GM12878 (cell line): ENCODE data around the gene KLF15. TPM values are rescaled to one million over a fixed set of nuclear protein-coding genes. Genes with fewer than 3 reads are reported as not detected.

Experiments
- ATAC-seq: fragments of 200-7000 bp; cut with Tn5 transposase; 3 replicates; pipeline ENCODE4 v1.9.1; 2020; ENCODE audit warnings: mild to moderate bottlenecking, moderate library complexity
- BruUV-seq: library from RNA; stranded (reverse); fragments of 400-500 nt; replicated peaks from 2 replicates; lab custom pipeline; 2021; lab: Mats Ljungman, UMichigan
- CTCF ChIA-PET: fragments of 300-600 bp; sonication (Branson Sonifier 250); formaldehyde crosslinking; extraction: SDS; loops from one replicate; lab custom pipeline; 2021; ENCODE audit warnings: inconsistent platforms; lab: Yijun Ruan, JAX
- POLR2A ChIA-PET: fragments of 350-600 bp; formaldehyde crosslinking; extraction: SDS; loops from one replicate; lab custom pipeline; 2021; ENCODE audit warnings: inconsistent platforms; lab: Charles Lee
- RAD21 ChIA-PET: fragments of 300-600 bp; sonication (Branson Sonifier 250); formaldehyde crosslinking; loops from one replicate; lab custom pipeline; 2023; ENCODE audit warnings: antibody characterized with exemption; ENCODE audit not compliant: unreplicated experiment; lab: Charles Lee
- SMC1A ChIA-PET: fragments of 300-600 bp; sonication (Branson Sonifier 250); formaldehyde crosslinking; loops from one replicate; lab custom pipeline; 2023; ENCODE audit not compliant: unreplicated experiment, uncharacterized antibody; lab: Charles Lee
- DNase-seq: peaks from one replicate; pipeline ENCODE4 v3.0.0-alpha.2; 2011; ENCODE audit warnings: low read depth, low spot score
- FAIRE-seq: peaks from 3 replicates; lab custom pipeline; 2011; peaks lifted over from hg19 to GRCh38; lab: Jason Lieb, UNC
- H2AFZ ChIP-seq: 2 replicates; pipeline ENCODE4 v1.6.0; 2011; ENCODE audit warnings: low read depth, low read length, control low read depth; ENCODE audit not compliant: control insufficient read depth
- H3K27ac ChIP-seq: 2 replicates; pipeline ENCODE4 v1.5.1; 2011; ENCODE audit warnings: control low read depth; ENCODE audit not compliant: control insufficient read depth, insufficient read depth
- H3K27me3 ChIP-seq, 2 experiments: replicated peaks in 1 of 2; 2 replicates each; pipeline versions ENCODE4 v1.6.0 to v1.6.1; 2011; ENCODE audit warnings: low read length in 1 of 2; ENCODE audit not compliant: control insufficient read depth in 2 of 2, insufficient read depth in 2 of 2
- H3K36me3 ChIP-seq, 2 experiments: 2 replicates each; pipeline ENCODE4 v1.5.1; 2011; ENCODE audit warnings: low read length in 1 of 2; ENCODE audit not compliant: control insufficient read depth in 2 of 2, insufficient read depth in 2 of 2
- H3K4me1 ChIP-seq: 2 replicates; pipeline ENCODE4 v1.6.1; 2011; ENCODE audit warnings: mild to moderate bottlenecking, low read length, moderate library complexity, mixed read lengths; ENCODE audit not compliant: control insufficient read depth, insufficient read depth
- H3K4me2 ChIP-seq: 2 replicates; pipeline ENCODE4 v1.6.0; 2011; ENCODE audit warnings: control low read depth; ENCODE audit not compliant: control insufficient read depth, insufficient read depth
- H3K4me3 ChIP-seq: fragments of 200-600 bp; sonication (generic); 2 replicates; pipeline ENCODE4 v1.5.1; 2016
- H3K79me2 ChIP-seq: 2 replicates; pipeline ENCODE4 v1.6.0; 2011; ENCODE audit warnings: low read length; ENCODE audit not compliant: control insufficient read depth, insufficient read depth
- H3K9ac ChIP-seq: 2 replicates; pipeline ENCODE4 v1.8.0; 2011; ENCODE audit warnings: low read length, control low read depth, mixed read lengths; ENCODE audit not compliant: control insufficient read depth, insufficient read depth
- H3K9me3 ChIP-seq: replicated peaks from 3 replicates; pipeline ENCODE4 v1.5.1; 2011; ENCODE audit warnings: mild to moderate bottlenecking, low read length; ENCODE audit not compliant: control insufficient read depth, insufficient read depth
- H4K20me1 ChIP-seq: 2 replicates; pipeline ENCODE4 v1.6.0; 2011; ENCODE audit not compliant: control insufficient read depth, insufficient read depth
- CREB1 ChIP-seq: IDR thresholded peaks from 2 replicates; pipeline ENCODE4 v1.6.1; 2012; ENCODE audit warnings: low read depth, mild to moderate bottlenecking, inconsistent platforms
- ELK1 ChIP-seq: IDR thresholded peaks from 2 replicates; pipeline ENCODE4 v1.6.1; 2012; ENCODE audit warnings: low read depth, low read length, improper control_type of control experiment
- HDAC2 ChIP-seq: fragments of 200-600 bp; sonication (generic); IDR thresholded peaks from 2 replicates; pipeline ENCODE4 v1.6.1; 2017
- JUND ChIP-seq: IDR thresholded peaks from 2 replicates; pipeline ENCODE4 v1.6.1; 2012; ENCODE audit warnings: low read depth, mild to moderate bottlenecking, low read length, improper control_type of control experiment, moderate library complexity
- KAT2A ChIP-seq: conservative IDR thresholded peaks from 2 replicates; pipeline ENCODE4 v1.6.1; 2011; ENCODE audit warnings: low read depth, low read length; ENCODE audit not compliant: control insufficient read depth
- PKNOX1 ChIP-seq: fragments of 450-650 bp; IDR thresholded peaks from 2 replicates; pipeline ENCODE4 v1.6.1; 2016; ENCODE audit warnings: mild to moderate bottlenecking
- RAD51 ChIP-seq: fragments of 450-650 bp; IDR thresholded peaks from 2 replicates; pipeline ENCODE4 v1.6.1; 2016; ENCODE audit warnings: moderate library complexity, mild to moderate bottlenecking, inconsistent platforms
- SIN3A ChIP-seq: IDR thresholded peaks from 2 replicates; pipeline ENCODE4 v1.6.1; 2012; ENCODE audit warnings: low read depth, low read length, improper control_type of control experiment
- STAT1 ChIP-seq: fragments of 450-650 bp; conservative IDR thresholded peaks from 2 replicates; pipeline ENCODE4 v1.6.1; 2014; ENCODE audit warnings: antibody characterized with exemption, mild to moderate bottlenecking
- WGBS: methylation state at CpG from one replicate; pipeline ENCODE4 v1.1.6; 2016; ENCODE audit warnings: low lambda C conversion rate; ENCODE audit not compliant: insufficient replicate concordance, insufficient coverage; ENCODE audit errors: missing lambda C conversion rate; 5-methylcytosine and 5-hydroxymethylcytosine counted together
- in situ Hi-C: fragments of 300-500 bp; cut with MboI; formaldehyde crosslinking; loops from 9 replicates; pipeline ENCODE4 v1.14.3; 2018; ENCODE audit warnings: mixed read lengths
- intact Hi-C: fragments of 100-400 bp; cut with micrococcal nuclease; formaldehyde crosslinking; loops from one replicate; pipeline ENCODE4 v1.14.2; 2022; ENCODE audit not compliant: unreplicated experiment
- polyA plus RNA-seq, 11 experiments: library from polyadenylated mRNA; depleted of rRNA in 4 of 11; unstranded in 6 of 11; stranded (reverse) in 5 of 11; fragments of >200 nt; fragmentation: Nextera tagmentation in 4 of 11; fragmentation: Illumina TruSeq in 1 of 11; extraction: Ambion mirVana in 4 of 11; extraction: Trizol in 1 of 11; gene quantifications; 1 replicate in 1 of 11; 2 replicates in 10 of 11; pipeline versions ENCODE4 v1.2.1 to v1.2.3, GENCODE V29; 2011 to 2016; ENCODE audit warnings: inconsistent platforms in 2 of 11, missing spikeins in 2 of 11, low read depth in 1 of 11
- total RNA-seq, 4 experiments: library from RNA; depleted of rRNA in 3 of 4; stranded (reverse); fragments of >200 nt in 3 of 4; fragmentation: Illumina TruSeq in 1 of 4; extraction: Trizol in 1 of 4; gene quantifications; 2 replicates each; pipeline versions ENCODE4 v1.2.1 to v1.2.3, GENCODE V29; 2013 to 2021
- TF ChIP-seq, protein P1 (sequence below): fragments of 450-650 bp; IDR thresholded peaks from 2 replicates; pipeline ENCODE4 v1.6.1; 2017; ENCODE audit warnings: borderline replicate concordance
- TF ChIP-seq, protein P2 (sequence below): fragments of 150-350 bp; IDR thresholded peaks from 2 replicates; pipeline ENCODE4 v1.6.1; 2014; ENCODE audit warnings: mild to moderate bottlenecking, low read depth, low read length

The KLF15 gene
- total and polyA plus RNA-seq, 10 of the 15 experiments (the other 5 are each of a cell fraction or from before 2014, with no cell fraction given) = 0.15 TPM; not detected in 9

- H3K36me3 ChIP-seq = no peaks in the 10 kb centered on the region
- H3K27me3 ChIP-seq = no peaks in the 10 kb centered on the region; a peak in 1 of 4 replicates
- H3K4me1 ChIP-seq = no peaks in the 10 kb centered on the region
- H4K20me1 ChIP-seq = no peaks in the 10 kb centered on the region
- DNase-seq (no peak), FAIRE-seq (no peak), ATAC-seq (no peak)
- no peaks in the 10 kb centered on the region for H3K79me2 ChIP-seq
- no TSS peak for BruUV-seq
- ChIA-PET SMC1A (no interaction called here), CTCF (no interaction called here), POLR2A (no interaction called here), RAD21 (no interaction called here)
- in situ Hi-C loops = no loop called here
- no peaks in the 10 kb centered on the region for H3K9me3 ChIP-seq
- H2AFZ ChIP-seq = no peak overlapping the region
- no peak overlapping the region for H3K27ac ChIP-seq
- intact Hi-C loops = no loop called here
- H3K4me3 ChIP-seq = no peak overlapping the region
- WGBS = 0% methylated on average over 7 of the region's 7 CpGs
- TF ChIP-seq ELK1 (no peak), RAD51 (no peak), CREB1 (no peak)
- H3K9ac ChIP-seq = no peak overlapping the region
- no peak overlapping the region for H3K4me2 ChIP-seq
Observed at GRCh38 chr3:126311338-126311978, 45.8 kb downstream of the KLF15 start.

GRCh38 chr3:126310816-126311215 lies 46.4 kb downstream of the KLF15 start:
- 47% methylated on average over 5 of the region's 5 CpGs for WGBS
- no peak for FAIRE-seq
- TF ChIP-seq KAT2A (no peak), HDAC2 (no peak), SIN3A (no peak), STAT1 (no peak), JUND (no peak), ELK1 (no peak), PKNOX1 (no peak)
- TF ChIP-seq, protein P1, sequence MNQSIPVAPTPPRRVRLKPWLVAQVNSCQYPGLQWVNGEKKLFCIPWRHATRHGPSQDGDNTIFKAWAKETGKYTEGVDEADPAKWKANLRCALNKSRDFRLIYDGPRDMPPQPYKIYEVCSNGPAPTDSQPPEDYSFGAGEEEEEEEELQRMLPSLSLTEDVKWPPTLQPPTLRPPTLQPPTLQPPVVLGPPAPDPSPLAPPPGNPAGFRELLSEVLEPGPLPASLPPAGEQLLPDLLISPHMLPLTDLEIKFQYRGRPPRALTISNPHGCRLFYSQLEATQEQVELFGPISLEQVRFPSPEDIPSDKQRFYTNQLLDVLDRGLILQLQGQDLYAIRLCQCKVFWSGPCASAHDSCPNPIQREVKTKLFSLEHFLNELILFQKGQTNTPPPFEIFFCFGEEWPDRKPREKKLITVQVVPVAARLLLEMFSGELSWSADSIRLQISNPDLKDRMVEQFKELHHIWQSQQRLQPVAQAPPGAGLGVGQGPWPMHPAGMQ = no peak
- TF ChIP-seq, protein P2, sequence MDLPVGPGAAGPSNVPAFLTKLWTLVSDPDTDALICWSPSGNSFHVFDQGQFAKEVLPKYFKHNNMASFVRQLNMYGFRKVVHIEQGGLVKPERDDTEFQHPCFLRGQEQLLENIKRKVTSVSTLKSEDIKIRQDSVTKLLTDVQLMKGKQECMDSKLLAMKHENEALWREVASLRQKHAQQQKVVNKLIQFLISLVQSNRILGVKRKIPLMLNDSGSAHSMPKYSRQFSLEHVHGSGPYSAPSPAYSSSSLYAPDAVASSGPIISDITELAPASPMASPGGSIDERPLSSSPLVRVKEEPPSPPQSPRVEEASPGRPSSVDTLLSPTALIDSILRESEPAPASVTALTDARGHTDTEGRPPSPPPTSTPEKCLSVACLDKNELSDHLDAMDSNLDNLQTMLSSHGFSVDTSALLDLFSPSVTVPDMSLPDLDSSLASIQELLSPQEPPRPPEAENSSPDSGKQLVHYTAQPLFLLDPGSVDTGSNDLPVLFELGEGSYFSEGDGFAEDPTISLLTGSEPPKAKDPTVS = no peak

More at GRCh38 chr3:126310816-126311215, 46.4 kb downstream of the KLF15 start:
- intact Hi-C loops = no loop called here
- H3K79me2 ChIP-seq = no peaks in the 10 kb centered on the region
- no peaks in the 10 kb centered on the region; a peak in 1 of 4 replicates for H3K27me3 ChIP-seq
- H3K4me1 ChIP-seq = no peaks in the 10 kb centered on the region
- no peak overlapping the region for H3K9ac ChIP-seq
- no peak overlapping the region for H3K4me3 ChIP-seq
- no peaks in the 10 kb centered on the region for H3K9me3 ChIP-seq
- in situ Hi-C loops = no loop called here
- H3K4me2 ChIP-seq = no peak overlapping the region
- POLR2A ChIA-PET = no interaction called here
- no TSS peak for BruUV-seq
- no peaks in the 10 kb centered on the region for H4K20me1 ChIP-seq
- H2AFZ ChIP-seq = no peak overlapping the region
- SMC1A ChIA-PET = no interaction called here
- RAD21 ChIA-PET = no interaction called here
- ATAC-seq (no peak), DNase-seq (no peak)
- H3K36me3 ChIP-seq = no peaks in the 10 kb centered on the region
- CTCF ChIA-PET = no interaction called here
- H3K27ac ChIP-seq = no peak overlapping the region
